ENCODE data around the gene HOMER1. TPM values are rescaled to one million over a fixed set of nuclear protein-coding genes. Genes with fewer than 3 reads are reported as not detected.
"Not testable (repeated sequence)": the region's sequence is repeated elsewhere in the genome, so short reads cannot be mapped to it uniquely, and the experiment has no call there.

The HOMER1 gene
- polyA plus RNA-seq, 1 donor: 31.1 TPM

DNA sequence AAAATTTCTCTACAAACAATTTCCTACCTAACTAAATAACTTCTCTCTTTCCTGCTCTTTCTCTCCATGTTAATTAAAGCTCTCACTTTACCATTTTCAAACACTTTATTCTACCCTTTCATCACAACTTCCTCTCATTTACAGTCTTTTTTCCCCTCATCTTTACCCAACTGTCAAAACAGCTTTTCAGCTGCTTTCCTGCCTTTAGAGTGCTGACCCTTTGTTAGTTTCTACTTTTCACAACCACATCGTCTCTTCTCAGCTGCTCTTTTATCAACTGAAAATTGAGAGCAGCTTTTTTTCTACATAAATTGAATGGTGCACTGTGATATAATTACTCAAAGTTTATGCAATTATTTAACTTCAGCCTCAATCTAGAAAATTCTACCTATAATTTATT lies 3.1 kb upstream of the HOMER1 start:
- no peak for DNase-seq

DNA sequence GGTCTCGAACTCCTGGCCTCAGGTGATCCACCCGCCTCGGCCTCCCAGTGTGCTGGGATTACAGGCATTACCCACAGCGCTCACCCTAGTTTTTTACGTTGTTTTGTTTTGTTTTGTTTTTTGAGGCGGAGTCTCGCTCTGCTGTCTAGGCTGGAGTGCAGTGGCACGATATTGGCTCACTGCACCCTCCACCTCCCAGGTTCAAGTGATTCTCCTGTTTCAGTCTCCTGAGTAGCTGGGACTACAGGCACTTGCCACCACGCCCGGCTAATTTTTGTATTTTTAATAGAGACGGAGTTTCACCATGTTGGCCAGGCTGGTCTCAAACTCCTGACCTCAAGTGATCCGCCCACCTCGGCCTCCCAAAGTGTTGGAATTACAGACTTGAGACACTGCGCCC lies 2.4 kb upstream of the HOMER1 start:
- not testable (repeated sequence) for DNase-seq

DNA sequence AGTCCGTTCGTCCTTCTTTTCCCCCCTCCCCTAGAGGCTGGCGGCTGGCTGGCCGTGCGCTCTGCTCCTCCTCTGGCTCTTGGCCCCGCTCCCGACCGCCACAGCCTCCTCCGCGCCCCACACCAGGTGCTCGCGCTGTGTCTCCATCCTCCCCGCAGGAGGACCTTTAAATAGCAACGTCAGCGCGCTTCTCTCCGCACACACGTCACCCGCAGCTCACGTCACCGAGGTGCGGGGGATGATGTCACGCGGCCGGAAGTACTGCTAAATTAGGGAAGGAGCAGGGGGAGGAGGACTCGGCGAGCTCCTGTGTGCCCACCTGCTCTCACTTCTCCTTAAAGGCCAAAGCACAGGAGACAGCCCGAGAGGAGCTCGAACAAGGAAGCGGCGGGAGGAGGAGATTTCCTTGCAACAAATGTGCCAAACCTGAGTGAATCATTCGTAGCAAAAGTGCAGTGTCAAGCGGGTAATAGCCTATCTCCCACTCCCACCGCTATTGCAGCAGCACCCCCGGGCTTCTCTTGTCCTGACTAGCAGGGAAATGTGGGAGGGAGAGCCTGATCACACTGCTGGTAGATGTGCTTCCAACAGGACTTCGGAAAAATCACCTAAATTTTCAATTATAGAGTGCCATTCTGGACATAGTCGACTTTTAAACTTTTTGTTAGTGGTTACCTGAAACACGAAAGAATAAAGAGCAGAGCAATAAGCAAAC lies 614 bp upstream of the HOMER1 start:
- peak; percentile 92 for DNase-seq

DNA sequence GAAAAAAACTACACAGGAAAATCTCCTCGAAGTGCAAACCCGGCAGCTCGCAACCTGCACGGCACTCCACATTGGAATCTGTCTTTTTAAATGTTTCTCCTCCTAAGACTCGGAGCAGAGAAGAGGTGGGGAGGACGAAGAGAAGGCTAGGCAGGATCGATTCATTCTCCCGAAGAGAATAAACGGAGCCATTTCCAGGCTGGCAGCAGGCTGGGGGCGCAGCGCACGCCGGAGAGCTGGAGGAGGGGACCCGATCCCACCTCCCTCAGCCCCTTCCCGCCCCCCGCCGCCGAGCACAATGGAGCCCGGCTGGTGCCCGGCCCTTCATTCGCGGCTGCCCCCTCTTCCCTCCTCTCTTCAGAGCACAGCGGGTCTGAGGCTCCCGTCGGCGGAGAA lies 628 bp downstream of the HOMER1 start:
- DNase-seq: no peak

DNA sequence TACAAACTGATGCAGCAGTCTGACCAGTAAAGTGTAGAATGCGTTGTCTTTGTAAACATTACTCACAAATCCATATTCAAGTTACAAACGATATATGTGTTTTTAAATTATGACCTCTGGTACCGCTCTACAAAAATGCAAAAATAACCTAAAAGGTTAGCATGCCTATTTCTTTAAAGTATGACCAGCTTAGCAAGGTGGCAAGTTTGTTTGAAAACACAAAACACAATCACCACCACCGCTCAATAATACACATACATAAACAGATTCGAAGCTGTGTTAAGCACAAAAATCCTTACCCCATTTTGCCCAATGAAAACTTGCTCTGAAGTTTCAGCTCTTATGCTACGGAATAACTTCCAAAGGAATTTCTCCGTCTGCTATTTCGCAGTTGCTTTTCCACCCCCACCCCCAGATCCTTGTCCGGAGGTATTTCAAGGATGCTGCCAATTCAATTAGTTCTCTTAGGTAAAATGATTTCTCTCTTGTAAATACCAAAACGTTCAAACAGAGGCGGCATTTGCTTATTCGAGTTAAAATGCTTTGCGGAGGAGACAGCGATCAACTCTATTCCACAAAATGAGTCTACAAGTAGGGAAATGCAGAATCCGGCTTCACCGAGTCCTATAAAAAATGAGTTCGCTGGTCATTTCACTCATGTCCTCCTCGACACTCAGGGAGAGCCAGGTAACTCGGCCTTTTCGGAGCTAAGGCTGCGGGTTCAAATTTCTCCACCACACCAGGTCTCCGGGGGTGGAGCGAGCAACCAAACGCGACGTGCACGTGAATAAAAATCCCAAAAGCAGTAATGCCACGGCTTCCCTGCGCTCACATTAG lies 1.2 kb downstream of the HOMER1 start:
- DNase-seq: peak; percentile 38

DNA sequence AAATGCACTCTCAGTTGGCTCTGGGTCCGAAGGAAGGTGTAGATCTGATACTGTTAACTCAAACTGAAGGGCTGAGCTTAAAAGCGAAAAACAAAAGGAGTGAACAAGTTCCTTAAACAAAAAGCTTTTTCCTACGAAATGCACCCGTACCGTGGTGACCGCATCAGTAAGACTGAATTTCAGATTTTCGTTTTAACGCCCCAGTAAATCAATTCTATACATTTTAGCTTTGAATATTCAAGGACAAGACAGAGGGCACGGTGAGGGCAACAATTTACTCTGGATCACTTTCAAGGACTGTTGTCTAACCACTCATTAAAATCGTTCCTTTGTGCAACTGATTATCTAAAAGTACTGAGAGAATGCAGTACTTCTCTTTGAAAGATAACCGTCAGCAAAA lies 1.9 kb downstream of the HOMER1 start:
- no peak for DNase-seq

DNA sequence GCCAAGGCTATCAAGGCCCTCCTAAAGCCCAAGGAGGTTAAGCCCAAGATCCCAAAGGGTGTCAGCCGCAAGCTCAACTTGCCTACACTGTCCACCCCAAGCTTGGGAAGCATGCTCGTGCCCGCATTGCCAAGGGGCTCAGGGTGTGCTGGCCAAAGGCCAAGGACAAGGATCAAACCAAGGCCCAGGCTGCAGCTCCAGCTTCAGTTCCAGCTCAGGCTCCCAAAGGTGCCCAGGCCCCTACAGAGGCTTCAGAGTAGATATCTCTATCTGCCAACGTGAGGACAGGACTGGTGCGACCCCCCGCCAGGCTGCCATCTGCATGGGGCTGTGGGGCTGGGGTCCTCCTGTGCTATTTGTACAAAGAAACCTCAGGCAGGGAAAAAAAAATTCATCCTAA lies 3.3 kb downstream of the HOMER1 start:
- no peak for DNase-seq

DNA sequence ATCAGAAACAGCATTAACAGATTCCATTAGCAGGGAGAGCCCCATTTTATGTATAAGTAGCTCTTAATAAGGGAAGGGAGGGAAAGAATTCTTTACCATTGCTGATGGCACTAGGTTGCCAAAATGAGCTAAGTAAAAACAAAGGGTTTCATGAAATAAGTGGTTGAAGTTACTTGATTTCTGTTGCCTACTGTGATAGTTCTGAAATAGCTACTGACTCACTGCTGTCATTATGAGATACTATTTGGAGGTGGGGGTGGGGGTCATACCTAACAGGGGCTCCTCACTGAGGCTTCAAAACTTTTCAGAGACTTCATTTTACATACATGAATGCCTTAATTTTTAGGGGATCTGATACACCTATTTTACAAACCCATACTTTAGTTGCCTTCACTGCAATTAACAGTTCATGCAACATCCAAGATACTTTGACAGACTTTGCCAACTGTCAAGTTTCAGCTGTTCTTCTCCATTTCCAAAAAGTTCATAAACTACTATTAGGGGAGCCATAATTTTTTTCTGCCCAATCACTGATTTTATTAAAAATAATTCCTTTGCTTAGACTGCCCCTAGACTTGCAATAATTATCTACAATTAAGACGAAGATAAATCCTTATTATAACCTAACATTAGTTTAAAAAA lies 4.6 kb downstream of the HOMER1 start:
- DNase-seq: no peak

DNA sequence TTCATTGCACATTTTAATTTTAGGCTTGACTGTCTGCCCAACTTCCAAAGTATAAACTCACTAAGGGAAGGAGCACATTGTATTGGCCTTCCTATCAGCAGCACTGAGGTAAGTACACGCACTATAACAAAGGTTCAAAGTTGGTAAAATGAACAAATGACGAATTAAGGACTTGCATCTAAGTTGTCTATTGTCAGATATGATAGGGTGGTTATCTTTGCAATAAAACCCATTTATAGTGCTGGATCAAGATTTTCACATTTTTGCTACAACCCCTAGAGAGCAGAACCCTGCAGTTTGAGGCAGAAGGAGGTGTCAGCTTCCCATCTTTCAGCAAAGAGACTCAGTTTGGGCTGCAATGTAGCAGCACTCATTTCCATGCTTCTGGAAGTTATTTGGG lies 5.1 kb downstream of the HOMER1 start:
- no peak for DNase-seq

DNA sequence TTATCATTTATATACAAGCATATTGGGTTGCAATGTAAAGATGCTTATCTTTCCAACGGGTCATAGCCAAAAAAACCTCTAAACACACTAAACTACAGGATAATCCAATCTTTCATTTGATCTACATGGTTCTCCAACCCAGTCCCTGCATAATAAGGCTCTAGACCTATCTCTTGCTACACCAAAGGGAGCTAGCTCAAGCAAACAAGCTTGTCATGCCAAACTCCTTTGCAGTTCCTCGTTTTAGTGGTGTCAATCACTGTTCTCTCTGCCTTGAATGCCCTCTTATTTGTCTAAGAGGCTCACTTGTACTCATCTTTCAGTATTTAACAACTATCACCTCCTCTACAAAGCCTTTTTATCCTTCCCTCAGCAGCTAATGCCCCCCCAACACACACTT lies 5.6 kb downstream of the HOMER1 start:
- no peak for DNase-seq

DNA sequence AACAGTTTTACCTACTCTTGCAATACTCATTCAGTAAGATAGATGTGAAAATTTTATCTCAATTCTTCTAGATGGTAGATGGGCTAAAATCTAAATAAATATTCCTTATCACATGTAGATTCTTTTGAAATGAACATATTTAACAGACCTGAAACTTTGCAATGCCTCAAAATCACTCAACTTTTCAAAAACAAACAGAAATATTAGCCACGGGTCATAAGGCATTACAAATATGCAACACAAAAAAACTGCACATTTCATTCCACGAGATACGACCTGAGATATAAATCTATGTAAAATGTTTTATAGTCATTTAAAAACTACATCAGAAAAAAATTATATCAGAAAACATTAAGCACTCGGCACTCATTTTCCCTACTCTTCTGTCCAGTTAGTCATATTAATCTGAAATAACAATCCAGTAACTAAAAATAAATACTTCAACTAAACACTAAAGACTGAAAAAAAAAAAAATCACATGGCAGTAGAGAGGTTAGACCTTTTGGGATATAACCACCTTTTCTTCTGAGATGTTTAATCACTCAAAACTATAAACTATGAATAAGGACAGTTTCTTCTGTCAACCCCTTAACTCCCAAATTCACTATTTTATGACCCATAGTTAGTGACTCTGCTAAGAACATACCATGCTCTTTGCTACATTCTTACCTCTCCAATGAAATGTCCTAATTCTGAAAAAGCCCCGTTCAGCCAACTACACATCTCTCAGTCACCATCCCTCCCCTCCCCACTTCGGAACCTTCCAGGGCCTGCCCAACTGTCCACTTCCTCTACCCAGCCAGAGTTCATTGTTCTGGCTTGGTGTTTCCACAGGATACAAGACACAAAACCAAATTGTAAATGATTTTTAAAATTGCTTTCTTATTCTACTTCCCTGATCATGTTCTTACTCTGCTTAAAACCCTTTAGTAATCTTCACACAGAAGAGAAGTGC lies 6.4 kb downstream of the HOMER1 start:
- DNase-seq: no peak

DNA sequence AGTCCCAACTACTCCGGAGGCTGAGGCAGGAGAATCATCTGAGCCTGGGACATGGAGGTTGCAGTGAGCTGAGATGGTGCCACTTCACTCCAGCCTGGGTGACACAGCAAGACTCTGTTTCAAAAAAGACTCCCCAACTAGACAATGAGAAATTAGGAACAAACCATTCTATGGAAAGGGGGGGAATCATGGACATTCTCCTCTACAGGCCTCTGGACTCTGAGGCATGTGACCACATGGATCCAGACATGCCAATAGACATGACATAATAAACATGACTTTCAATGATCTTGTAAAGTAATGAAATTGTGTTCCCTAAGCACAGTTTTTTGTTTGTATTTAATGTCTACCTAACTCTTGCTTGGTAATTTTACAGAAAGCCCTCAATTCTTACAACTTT lies 8.8 kb downstream of the HOMER1 start:
- DNase-seq: no peak

DNA sequence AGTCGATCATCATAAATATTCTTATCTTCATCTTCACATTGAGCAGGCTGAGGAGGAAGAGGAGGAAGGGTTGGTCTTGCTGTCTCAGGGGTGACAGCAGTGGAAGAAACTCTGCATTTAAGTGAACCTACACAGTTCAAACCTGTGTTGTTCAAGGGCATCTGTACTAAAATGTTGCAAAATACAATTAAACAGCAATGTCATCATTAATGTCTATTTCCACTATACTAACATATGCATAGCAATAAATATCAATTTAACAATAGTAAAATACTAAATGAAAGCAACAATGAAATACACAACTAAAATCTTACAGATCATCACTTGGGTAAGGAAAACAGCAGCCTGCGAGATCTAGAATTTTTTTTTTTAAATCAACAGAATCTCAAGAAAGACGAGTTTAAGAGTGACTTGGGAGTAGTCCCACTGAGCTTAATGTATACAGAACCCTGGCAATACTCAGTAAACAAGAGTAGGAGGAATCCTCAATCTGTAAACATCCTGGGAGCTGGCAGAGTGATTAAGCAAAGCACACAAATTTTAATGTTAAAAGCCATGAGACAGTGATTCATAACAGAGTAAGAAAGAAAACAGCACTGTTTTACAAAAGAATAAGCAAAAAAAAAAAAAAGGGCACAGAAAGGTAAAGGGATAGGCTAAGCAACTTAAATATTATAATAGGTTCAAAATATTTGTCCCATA lies 10.0 kb downstream of the HOMER1 start:
- DNase-seq: no peak

DNA sequence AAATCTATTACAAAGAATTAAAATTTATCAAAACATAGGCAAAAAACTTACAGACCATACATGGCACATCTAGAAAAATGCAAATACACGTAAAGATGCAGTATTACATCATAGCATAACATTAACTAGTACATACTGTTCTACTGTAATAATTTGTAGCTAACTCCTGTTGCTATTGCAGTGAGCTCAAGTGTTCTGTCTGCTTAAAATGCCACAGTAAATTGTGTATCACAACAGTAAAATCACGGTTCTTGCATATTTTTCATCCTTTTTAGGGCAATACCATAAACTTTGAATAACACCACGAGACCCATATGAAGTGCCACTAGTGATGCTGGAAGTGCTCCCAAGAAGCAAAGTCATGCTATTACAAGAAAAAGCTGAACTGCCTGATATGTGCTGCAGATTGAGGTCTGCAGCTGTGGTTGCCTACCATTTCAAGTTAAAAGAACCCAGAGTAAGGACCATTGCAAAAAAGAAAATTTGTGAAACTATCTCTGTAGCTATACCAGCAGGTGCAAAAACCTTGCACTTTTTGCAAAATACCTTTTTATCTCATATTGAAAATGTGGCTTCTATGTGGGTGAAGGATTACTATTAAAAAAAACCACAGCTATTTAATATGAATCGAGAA lies 14.2 kb downstream of the HOMER1 start:
- no peak for DNase-seq

DNA sequence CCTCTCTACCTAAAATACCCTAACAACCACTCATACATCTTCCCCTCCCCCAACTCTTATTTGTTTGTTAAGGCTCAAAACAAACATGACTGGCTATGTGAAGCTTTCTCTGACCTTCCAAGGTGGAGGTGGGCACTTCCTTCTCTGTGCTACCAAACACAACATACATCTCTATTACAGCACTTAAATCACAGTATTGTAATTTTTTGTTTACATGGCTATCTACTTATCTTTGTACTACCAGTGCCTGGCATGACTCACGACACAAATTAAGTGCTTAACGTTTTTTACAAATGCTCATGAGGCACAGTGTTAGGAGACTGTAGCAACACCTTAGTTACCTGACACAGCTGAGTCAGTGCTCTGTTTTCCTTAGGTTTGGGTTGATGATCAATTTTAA lies 18.6 kb downstream of the HOMER1 start:
- DNase-seq: no peak

DNA sequence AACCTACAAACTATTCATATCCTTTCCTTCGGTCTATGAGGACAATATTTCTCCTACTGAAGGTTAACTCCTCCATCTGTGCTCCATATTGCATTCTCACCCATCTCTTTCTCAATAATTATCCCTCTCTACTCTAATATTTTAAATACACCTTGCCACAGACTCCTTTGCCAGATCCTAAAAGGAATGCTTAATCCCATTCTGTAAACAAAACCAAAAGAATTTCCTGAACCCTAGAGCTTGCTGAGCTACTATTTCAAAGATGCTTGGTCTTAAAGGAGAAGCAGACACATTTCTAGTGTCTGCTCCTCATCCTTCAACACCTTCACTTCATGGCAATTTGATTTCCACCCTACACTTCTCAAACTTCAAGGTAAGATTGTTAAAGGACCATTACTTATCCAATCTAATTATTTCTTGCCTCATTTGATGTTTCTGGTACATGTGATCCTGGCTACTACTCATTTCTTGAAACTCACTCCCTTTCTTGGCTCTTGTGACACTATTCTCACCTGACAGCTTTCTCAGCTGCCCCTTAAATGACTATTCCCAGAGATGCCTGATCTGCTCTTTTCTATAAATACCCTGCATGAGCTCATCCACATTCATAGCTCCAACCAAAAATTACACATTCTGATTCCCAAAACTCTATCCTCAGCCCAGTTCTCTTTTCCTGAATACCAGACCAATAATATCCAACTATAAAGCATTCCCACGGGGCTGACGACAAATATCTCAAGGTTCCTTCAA lies 20.2 kb downstream of the HOMER1 start:
- no peak for DNase-seq

DNA sequence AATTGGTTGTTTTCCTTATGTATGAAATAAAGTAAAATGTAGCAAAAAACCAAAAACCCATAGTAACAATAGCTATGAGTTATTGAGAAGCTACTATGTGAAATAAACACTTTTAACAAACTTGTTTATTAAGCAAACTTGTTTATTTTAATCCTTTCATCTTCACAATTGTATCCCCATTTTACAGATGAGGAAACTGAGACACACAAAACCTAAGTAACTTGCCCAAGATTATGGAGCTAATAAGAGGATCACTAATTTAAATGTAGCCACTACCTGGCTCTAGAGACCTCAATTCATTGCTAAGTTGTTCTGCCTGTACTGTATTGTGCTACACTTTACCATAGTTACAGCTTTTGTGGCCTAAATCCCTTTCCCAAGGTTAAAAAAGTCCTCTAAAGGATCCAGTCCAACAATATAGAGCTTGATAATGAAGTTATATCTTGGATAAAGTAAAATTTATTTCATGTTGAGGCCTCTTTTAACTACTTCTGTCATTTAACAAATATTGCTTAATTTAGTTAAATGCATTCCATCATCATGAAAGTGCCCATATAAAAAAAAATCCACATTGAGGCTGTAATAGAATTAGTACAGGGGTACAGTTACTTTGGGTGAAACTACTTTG lies 22.1 kb downstream of the HOMER1 start:
- no peak for DNase-seq

DNA sequence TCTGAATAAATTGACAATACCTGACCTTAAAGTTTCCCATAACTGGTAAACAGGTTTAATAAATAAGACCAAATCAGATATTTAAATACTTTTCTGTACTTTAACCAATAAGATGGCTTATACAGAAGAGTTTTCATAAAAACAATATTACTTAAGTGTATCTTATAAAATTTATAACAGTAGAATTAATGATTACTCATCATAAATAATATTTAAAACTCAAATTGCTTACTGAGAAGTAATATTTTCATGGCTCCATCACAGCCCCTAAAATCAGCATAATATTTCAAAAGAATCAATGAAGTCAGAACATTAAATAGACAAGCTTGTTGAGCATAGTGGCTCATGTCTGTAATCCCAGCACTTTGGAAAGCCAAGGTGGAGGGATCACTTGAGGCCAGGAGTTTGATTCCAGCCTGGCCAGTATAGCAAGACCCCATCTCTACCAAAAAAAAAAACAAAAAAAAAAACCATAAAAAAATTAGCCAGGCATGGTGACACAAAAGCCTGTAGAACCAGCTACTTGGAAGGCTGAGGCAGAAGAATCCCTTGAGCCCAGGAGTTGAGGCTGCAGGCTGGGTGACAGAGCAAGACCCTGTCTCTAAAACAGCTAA lies 23.5 kb downstream of the HOMER1 start:
- no peak for DNase-seq

DNA sequence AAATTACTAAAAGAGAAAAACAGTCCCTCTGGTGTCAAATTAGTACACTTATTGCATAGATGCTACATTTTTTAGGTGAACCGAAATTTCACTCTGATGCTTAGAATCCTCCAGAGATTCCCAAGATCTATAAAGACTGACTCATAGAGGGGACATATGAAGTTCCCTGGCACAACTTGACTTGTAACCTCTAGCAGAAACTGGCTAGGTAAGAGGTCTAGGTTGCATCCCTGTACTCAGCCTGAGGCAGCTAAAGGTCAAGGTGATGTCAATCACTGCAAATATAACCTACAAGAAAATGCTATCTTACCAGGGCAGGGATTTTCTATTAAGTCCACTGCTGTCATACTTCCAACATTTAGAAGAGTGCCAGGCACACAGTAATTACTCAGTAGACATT lies 24.2 kb downstream of the HOMER1 start:
- DNase-seq: no peak

DNA sequence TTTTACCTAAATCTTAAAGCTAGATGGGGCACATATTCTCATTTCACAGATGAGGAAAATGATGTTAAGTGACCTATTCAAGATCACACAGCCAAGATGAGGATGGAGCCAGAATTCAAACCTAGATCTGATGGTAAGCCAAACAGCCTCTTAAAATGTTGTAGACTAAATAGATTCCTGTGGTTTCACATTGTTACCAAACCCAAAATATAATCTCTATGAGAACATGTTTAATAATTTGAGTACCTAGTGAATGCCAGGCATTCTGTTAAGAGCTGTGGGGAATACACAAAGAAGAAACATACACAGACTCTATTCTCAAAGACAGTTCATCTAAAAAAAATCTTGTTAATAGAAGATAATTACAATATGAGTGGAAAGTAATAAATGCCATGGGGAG lies 25.2 kb downstream of the HOMER1 start:
- DNase-seq: no peak

All from hindlimb muscle (tissue), 1 donor.